OCI-LY7 (cell line): ENCODE data around the gene GNA15. TPM values are rescaled to one million over a fixed set of nuclear protein-coding genes. Genes with fewer than 3 reads are reported as not detected.
A peak's percentile ranks its signal among the peaks of the same experiment; 100 is the strongest.

Source experiments
- BruUV-seq: library from RNA; stranded (reverse); fragments of 400-500 nt; replicated peaks from 2 replicates; lab custom pipeline; 2021; lab: Mats Ljungman, UMichigan
- CTCF ChIA-PET: fragments of 300-600 bp; sonication (Branson Sonifier 250); formaldehyde crosslinking; loops from one replicate; lab custom pipeline; 2022; ENCODE audit warnings: antibody characterized with exemption; ENCODE audit not compliant: unreplicated experiment; lab: Charles Lee
- POLR2A ChIA-PET: fragments of 300-600 bp; sonication (Branson Sonifier 250); formaldehyde crosslinking; loops from one replicate; lab custom pipeline; 2022; ENCODE audit warnings: antibody characterized with exemption; lab: Charles Lee
- DNase-seq: peaks from one replicate; pipeline ENCODE4 v3.0.0-alpha.2; 2015; ENCODE audit warnings: low spot score
- H2AFZ ChIP-seq: fragments of 200-600 bp; sonication (generic), shearing (Covaris generic); 2 replicates; pipeline ENCODE4 v1.6.1; 2014; ENCODE audit warnings: mild to moderate bottlenecking, antibody characterized with exemption, low read length, moderate library complexity
- H3K27ac ChIP-seq: fragments of 200-600 bp; sonication (generic); 2 replicates; pipeline ENCODE4 v1.5.1; 2014; ENCODE audit warnings: mixed run types, low read depth, mild to moderate bottlenecking, moderate library complexity, low read length, inconsistent platforms; ENCODE audit not compliant: poor library complexity, severe bottlenecking
- H3K36me3 ChIP-seq: fragments of 200-600 bp; sonication (generic); 2 replicates; pipeline ENCODE4 v1.6.1; 2014; ENCODE audit warnings: mild to moderate bottlenecking, antibody characterized with exemption, low read length, moderate library complexity, mixed read lengths; ENCODE audit not compliant: insufficient read depth
- H3K4me1 ChIP-seq: fragments of 200-600 bp; sonication (generic); 2 replicates; pipeline ENCODE4 v1.5.1; 2014; ENCODE audit warnings: mild to moderate bottlenecking, low read length; ENCODE audit not compliant: insufficient read depth, poor library complexity, severe bottlenecking
- H3K4me2 ChIP-seq: fragments of 200-600 bp; sonication (generic); 2 replicates; pipeline ENCODE4 v1.6.1; 2014; ENCODE audit warnings: mild to moderate bottlenecking, low read length
- H3K4me3 ChIP-seq: fragments of 200-600 bp; sonication (generic); 2 replicates; pipeline ENCODE4 v1.5.1; 2014; ENCODE audit warnings: mild to moderate bottlenecking, low read depth, low read length; ENCODE audit not compliant: poor library complexity, severe bottlenecking
- H3K79me2 ChIP-seq: fragments of 200-600 bp; sonication (generic); 2 replicates; pipeline ENCODE4 v1.6.1; 2016; ENCODE audit warnings: low read depth, mild to moderate bottlenecking, low read length, moderate library complexity, mixed read lengths; ENCODE audit not compliant: insufficient read depth
- H3K9me2 ChIP-seq: fragments of 200-600 bp; sonication (generic); 2 replicates; pipeline ENCODE4 v1.6.1; 2016; ENCODE audit warnings: mild to moderate bottlenecking, low read length, mixed read lengths; ENCODE audit not compliant: insufficient read depth
- H3K9me3 ChIP-seq: fragments of 200-600 bp; sonication (generic); 2 replicates; pipeline ENCODE4 v1.6.1; 2014; ENCODE audit warnings: mild to moderate bottlenecking, mixed run types, low read length, mixed read lengths
- H4K20me1 ChIP-seq: fragments of 200-600 bp; sonication (generic); 2 replicates; pipeline ENCODE4 v1.6.1; 2014; ENCODE audit warnings: mild to moderate bottlenecking, antibody characterized with exemption, low read length, moderate library complexity, mixed read lengths; ENCODE audit not compliant: insufficient read depth
- CTCF ChIP-seq: fragments of 200-600 bp; sonication (generic); conservative IDR thresholded peaks from 2 replicates; pipeline ENCODE4 v1.5.1; 2014; ENCODE audit warnings: mild to moderate bottlenecking, antibody characterized with exemption, low read length, moderate library complexity, mixed read lengths
- EZH2phosphoT487 ChIP-seq: fragments of 200-600 bp; sonication (generic); IDR thresholded peaks from 2 replicates; pipeline ENCODE4 v1.6.1; 2018; ENCODE audit warnings: low read depth, borderline replicate concordance, mild to moderate bottlenecking, mixed run types, antibody characterized with exemption, low read length, moderate library complexity, mixed read lengths
- intact Hi-C: fragments of 100-400 bp; cut with micrococcal nuclease; formaldehyde crosslinking; loops from one replicate; pipeline ENCODE4 v1.10.0; 2022; ENCODE audit not compliant: unreplicated experiment
- total RNA-seq, 2 experiments: library from RNA; depleted of rRNA in 1 of 2; stranded (reverse); fragments of >200 nt in 1 of 2; shearing (Covaris generic) in 1 of 2; gene quantifications; 2 replicates each; pipeline ENCODE4 v1.2.3, GENCODE V29; 2014 to 2022

Gene GNA15
- total RNA-seq, 2 experiments from 2014 or later: not detected

GRCh38 chr19:3194106-3195087 is 58.6 kb downstream of the GNA15 start:
- CTCF ChIA-PET: no interaction called here
- POLR2A ChIA-PET: interaction anchor here (1.2 kb wide), 1 partner anchor 19 kb away, joined by 7 read pairs; no protein-coding TSS in a partner anchor
- BruUV-seq: TSS peak; percentile 67
- intact Hi-C loops: no loop called here
- Histone ChIP-seq H4K20me1 (no peaks in the 10 kb centered on the region), H3K36me3 (peaks cover 63% of the 10 kb centered on the region), H3K9me3 (no peaks in the 10 kb centered on the region), H3K4me3 (no peak overlapping the region), H3K4me1 (no peaks in the 10 kb centered on the region), H3K27ac (no peak overlapping the region), H3K79me2 (peaks cover 17% of the 10 kb centered on the region), H3K9me2 (no peaks in the 10 kb centered on the region), H3K4me2 (no peak overlapping the region), H2AFZ (no peak overlapping the region)
- TF ChIP-seq EZH2phosphoT487: no peak
- no peak for TF ChIP-seq CTCF
- no peak for DNase-seq

- Histone ChIP-seq H3K9me3 (no peaks in the 10 kb centered on the region), H3K79me2 (peaks cover 5% of the 10 kb centered on the region; the same call in 1 of the 2 replicates), H3K9me2 (no peaks in the 10 kb centered on the region), H4K20me1 (no peaks in the 10 kb centered on the region), H2AFZ (no peak overlapping the region), H3K27ac (no peak overlapping the region), H3K4me3 (no peak overlapping the region), H3K4me1 (no peaks in the 10 kb centered on the region), H3K4me2 (no peak overlapping the region), H3K36me3 (peaks cover 64% of the 10 kb centered on the region)
- TF ChIP-seq CTCF (no peak), EZH2phosphoT487 (no peak)
- no TSS peak for BruUV-seq
- intact Hi-C loops: no loop called here
- POLR2A ChIA-PET: no interaction called here
- no peak for DNase-seq
- CTCF ChIA-PET: no interaction called here
Measured at GRCh38 chr19:3196064-3196932, 60.5 kb downstream of the GNA15 start.
